K562 (cell line): ENCODE results near the gene CFAP53. TPM values are rescaled to one million over a fixed set of nuclear protein-coding genes. Genes with fewer than 3 reads are reported as not detected.

ENCODE experiments used
- FOXJ2 ChIP-seq: fragments of 200-800 bp; sonication (Bioruptor generic); IDR thresholded peaks from 2 replicates; pipeline ENCODE4 v1.6.1; 2016; ENCODE audit warnings: missing genetic modification characterization, missing compliant biosample characterization
- FOXP1 ChIP-seq: sonication (generic); formaldehyde crosslinking; IDR thresholded peaks from 2 replicates; pipeline ENCODE4 v1.8.0; 2022; ENCODE audit warnings: mild to moderate bottlenecking, missing genetic modification reagents
- KDM2B ChIP-seq: fragments of 250-450 bp; sonication (Bioruptor Pico); IDR thresholded peaks from 2 replicates; pipeline ENCODE4 v1.8.0; 2021; ENCODE audit warnings: mild to moderate bottlenecking, moderate library complexity
- MXI1 ChIP-seq: IDR thresholded peaks from 2 replicates; pipeline ENCODE4 v1.6.1; 2011; ENCODE audit warnings: low read depth, mild to moderate bottlenecking, improper control_type of control experiment, low read length
- PTRF ChIP-seq: fragments of 450-650 bp; IDR thresholded peaks from 2 replicates; pipeline ENCODE4 v1.6.1; 2016; ENCODE audit warnings: mild to moderate bottlenecking, missing genetic modification characterization, missing compliant biosample characterization
- RBBP5 ChIP-seq: fragments of 200-600 bp; sonication (generic); IDR thresholded peaks from 2 replicates; pipeline ENCODE4 v1.6.1; 2012; ENCODE audit warnings: borderline replicate concordance, mild to moderate bottlenecking, low read length, control low read depth, inconsistent platforms; ENCODE audit not compliant: insufficient read depth, poor library complexity, severe bottlenecking
- USF1 ChIP-seq: sonication (generic); formaldehyde crosslinking; IDR thresholded peaks from 2 replicates; pipeline ENCODE4 v1.9.0; 2022; ENCODE audit warnings: mild to moderate bottlenecking, missing genetic modification reagents
- ZNF717 ChIP-seq: fragments of 250-450 bp; sonication (Bioruptor Pico); IDR thresholded peaks from 2 replicates; pipeline ENCODE4 v1.5.0; 2021
- polyA plus RNA-seq, 8 experiments: library from polyadenylated mRNA; depleted of rRNA in 4 of 8; stranded (reverse) in 5 of 8; unstranded in 3 of 8; fragments of >200 nt; fragmentation: Nextera tagmentation in 2 of 8; fragmentation: Illumina TruSeq in 1 of 8; extraction: Ambion mirVana in 2 of 8; extraction: Trizol in 1 of 8; gene quantifications; 2 replicates each; pipeline versions ENCODE4 v1.2.1 to v1.2.3, GENCODE V29; 2011 to 2014; ENCODE audit warnings: inconsistent platforms in 1 of 8, missing spikeins in 1 of 8
- total RNA-seq, 7 experiments: library from RNA; depleted of rRNA in 6 of 7; stranded (reverse); fragments of >200 nt in 6 of 7; fragmentation: Illumina TruSeq in 2 of 7; extraction: Trizol in 2 of 7; gene quantifications; 2 replicates each; pipeline versions ENCODE4 v1.2.1 to v1.2.3, GENCODE V29; 2011 to 2021; ENCODE audit warnings: low replicate concordance in 1 of 7
- TF ChIP-seq, protein P1 (sequence below): sonication (generic); formaldehyde crosslinking; IDR thresholded peaks from 2 replicates; pipeline ENCODE4 v1.8.1; 2023; ENCODE audit warnings: missing genetic modification reagents, mild to moderate bottlenecking, borderline replicate concordance
- TF ChIP-seq, protein P2 (sequence below), 3 experiments: fragments of 200-800 bp in 1 of 3; sonication (Bioruptor generic) in 1 of 3; sonication (generic) in 1 of 3; formaldehyde crosslinking in 1 of 3; IDR thresholded peaks; 2 replicates each; pipeline versions ENCODE4 v1.6.1 to v1.8.0; 2016 to 2022; ENCODE audit warnings: mild to moderate bottlenecking in 2 of 3, missing compliant biosample characterization in 2 of 3, missing genetic modification characterization in 2 of 3, missing genetic modification reagents in 1 of 3
- TF ChIP-seq, protein P3 (sequence below): IDR thresholded peaks from 2 replicates; pipeline ENCODE4 v1.6.1; 2011; ENCODE audit warnings: borderline replicate concordance, low read depth, mild to moderate bottlenecking, moderate library complexity, low read length; ENCODE audit not compliant: insufficient read depth, poor library complexity, severe bottlenecking
- TF ChIP-seq, protein P4 (sequence below): fragments of 250-450 bp; sonication (Bioruptor Pico); IDR thresholded peaks from 2 replicates; pipeline ENCODE4 v1.5.0; 2021; ENCODE audit warnings: mild to moderate bottlenecking, borderline replicate concordance

CFAP53 gene
- total and polyA plus RNA-seq, 9 of the 15 experiments (the other 6 are each of a cell fraction or from before 2014, with no cell fraction given) = 0.21 to 1.9 (median 1.2) TPM

GRCh38 chr18:50277942-50278341, 11.6 kb upstream of the CFAP53 start (continued):
- TF ChIP-seq, protein P1, sequence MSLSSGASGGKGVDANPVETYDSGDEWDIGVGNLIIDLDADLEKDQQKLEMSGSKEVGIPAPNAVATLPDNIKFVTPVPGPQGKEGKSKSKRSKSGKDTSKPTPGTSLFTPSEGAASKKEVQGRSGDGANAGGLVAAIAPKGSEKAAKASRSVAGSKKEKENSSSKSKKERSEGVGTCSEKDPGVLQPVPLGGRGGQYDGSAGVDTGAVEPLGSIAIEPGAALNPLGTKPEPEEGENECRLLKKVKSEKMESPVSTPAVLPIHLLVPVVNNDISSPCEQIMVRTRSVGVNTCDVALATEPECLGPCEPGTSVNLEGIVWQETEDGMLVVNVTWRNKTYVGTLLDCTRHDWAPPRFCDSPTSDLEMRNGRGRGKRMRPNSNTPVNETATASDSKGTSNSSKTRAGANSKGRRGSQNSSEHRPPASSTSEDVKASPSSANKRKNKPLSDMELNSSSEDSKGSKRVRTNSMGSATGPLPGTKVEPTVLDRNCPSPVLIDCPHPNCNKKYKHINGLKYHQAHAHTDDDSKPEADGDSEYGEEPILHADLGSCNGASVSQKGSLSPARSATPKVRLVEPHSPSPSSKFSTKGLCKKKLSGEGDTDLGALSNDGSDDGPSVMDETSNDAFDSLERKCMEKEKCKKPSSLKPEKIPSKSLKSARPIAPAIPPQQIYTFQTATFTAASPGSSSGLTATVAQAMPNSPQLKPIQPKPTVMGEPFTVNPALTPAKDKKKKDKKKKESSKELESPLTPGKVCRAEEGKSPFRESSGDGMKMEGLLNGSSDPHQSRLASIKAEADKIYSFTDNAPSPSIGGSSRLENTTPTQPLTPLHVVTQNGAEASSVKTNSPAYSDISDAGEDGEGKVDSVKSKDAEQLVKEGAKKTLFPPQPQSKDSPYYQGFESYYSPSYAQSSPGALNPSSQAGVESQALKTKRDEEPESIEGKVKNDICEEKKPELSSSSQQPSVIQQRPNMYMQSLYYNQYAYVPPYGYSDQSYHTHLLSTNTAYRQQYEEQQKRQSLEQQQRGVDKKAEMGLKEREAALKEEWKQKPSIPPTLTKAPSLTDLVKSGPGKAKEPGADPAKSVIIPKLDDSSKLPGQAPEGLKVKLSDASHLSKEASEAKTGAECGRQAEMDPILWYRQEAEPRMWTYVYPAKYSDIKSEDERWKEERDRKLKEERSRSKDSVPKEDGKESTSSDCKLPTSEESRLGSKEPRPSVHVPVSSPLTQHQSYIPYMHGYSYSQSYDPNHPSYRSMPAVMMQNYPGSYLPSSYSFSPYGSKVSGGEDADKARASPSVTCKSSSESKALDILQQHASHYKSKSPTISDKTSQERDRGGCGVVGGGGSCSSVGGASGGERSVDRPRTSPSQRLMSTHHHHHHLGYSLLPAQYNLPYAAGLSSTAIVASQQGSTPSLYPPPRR (CRISPR knock-in tag) = no peak
- TF ChIP-seq RBBP5 (no peak), KDM2B (CRISPR knock-in tag) (no peak), ZNF717 (CRISPR knock-in tag) (no peak), USF1 (CRISPR knock-in tag) (no peak), PTRF (tag) (no peak), FOXP1 (CRISPR knock-in tag) (no peak), FOXJ2 (tag) (no peak), MXI1 (no peak)
- TF ChIP-seq, protein P2, sequence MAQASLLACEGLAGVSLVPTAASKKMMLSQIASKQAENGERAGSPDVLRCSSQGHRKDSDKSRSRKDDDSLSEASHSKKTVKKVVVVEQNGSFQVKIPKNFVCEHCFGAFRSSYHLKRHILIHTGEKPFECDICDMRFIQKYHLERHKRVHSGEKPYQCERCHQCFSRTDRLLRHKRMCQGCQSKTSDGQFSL (CRISPR knock-in tag; IDR thresholded peaks at IDR 0.05) = no peak
- TF ChIP-seq, protein P2 (tag; IDR thresholded peaks at IDR 0.05) = no peak
- TF ChIP-seq, protein P3, sequence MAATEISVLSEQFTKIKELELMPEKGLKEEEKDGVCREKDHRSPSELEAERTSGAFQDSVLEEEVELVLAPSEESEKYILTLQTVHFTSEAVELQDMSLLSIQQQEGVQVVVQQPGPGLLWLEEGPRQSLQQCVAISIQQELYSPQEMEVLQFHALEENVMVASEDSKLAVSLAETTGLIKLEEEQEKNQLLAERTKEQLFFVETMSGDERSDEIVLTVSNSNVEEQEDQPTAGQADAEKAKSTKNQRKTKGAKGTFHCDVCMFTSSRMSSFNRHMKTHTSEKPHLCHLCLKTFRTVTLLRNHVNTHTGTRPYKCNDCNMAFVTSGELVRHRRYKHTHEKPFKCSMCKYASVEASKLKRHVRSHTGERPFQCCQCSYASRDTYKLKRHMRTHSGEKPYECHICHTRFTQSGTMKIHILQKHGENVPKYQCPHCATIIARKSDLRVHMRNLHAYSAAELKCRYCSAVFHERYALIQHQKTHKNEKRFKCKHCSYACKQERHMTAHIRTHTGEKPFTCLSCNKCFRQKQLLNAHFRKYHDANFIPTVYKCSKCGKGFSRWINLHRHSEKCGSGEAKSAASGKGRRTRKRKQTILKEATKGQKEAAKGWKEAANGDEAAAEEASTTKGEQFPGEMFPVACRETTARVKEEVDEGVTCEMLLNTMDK = no peak
- TF ChIP-seq, protein P4, sequence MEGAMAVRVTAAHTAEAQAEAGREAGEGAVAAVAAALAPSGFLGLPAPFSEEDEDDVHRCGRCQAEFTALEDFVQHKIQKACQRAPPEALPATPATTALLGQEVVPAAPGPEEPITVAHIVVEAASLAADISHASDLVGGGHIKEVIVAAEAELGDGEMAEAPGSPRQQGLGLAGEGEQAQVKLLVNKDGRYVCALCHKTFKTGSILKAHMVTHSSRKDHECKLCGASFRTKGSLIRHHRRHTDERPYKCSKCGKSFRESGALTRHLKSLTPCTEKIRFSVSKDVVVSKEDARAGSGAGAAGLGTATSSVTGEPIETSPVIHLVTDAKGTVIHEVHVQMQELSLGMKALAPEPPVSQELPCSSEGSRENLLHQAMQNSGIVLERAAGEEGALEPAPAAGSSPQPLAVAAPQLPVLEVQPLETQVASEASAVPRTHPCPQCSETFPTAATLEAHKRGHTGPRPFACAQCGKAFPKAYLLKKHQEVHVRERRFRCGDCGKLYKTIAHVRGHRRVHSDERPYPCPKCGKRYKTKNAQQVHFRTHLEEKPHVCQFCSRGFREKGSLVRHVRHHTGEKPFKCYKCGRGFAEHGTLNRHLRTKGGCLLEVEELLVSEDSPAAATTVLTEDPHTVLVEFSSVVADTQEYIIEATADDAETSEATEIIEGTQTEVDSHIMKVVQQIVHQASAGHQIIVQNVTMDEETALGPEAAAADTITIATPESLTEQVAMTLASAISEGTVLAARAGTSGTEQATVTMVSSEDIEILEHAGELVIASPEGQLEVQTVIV (CRISPR knock-in tag) = no peak
